NB4 (cell line): Measurements from ENCODE around the gene POLG.

ENCODE experiments used
- DNase-seq: peaks from one replicate; pipeline ENCODE4 v3.0.0; 2010; ENCODE audit warnings: low read depth
- H3K4me3 ChIP-seq: one replicate; pipeline ENCODE4 v1.5.1; 2011; ENCODE audit warnings: mild to moderate bottlenecking, low read depth, low read length, moderate library complexity
- CTCF ChIP-seq: IDR thresholded peaks from one replicate; pipeline ENCODE4 v1.5.1; 2012; ENCODE audit warnings: low read depth, low read length
- MAX ChIP-seq: IDR thresholded peaks from 2 replicates; pipeline ENCODE4 v1.6.1; 2011; ENCODE audit warnings: low read depth, low read length
- MYC ChIP-seq: IDR thresholded peaks from 2 replicates; pipeline ENCODE4 v1.6.1; 2011; ENCODE audit warnings: low read depth, low read length
- POLR2A ChIP-seq: IDR thresholded peaks from 2 replicates; pipeline ENCODE4 v1.6.1; 2011; ENCODE audit warnings: mild to moderate bottlenecking; ENCODE audit not compliant: insufficient read length; ENCODE audit errors: extremely low read depth

Gene POLG

DNA sequence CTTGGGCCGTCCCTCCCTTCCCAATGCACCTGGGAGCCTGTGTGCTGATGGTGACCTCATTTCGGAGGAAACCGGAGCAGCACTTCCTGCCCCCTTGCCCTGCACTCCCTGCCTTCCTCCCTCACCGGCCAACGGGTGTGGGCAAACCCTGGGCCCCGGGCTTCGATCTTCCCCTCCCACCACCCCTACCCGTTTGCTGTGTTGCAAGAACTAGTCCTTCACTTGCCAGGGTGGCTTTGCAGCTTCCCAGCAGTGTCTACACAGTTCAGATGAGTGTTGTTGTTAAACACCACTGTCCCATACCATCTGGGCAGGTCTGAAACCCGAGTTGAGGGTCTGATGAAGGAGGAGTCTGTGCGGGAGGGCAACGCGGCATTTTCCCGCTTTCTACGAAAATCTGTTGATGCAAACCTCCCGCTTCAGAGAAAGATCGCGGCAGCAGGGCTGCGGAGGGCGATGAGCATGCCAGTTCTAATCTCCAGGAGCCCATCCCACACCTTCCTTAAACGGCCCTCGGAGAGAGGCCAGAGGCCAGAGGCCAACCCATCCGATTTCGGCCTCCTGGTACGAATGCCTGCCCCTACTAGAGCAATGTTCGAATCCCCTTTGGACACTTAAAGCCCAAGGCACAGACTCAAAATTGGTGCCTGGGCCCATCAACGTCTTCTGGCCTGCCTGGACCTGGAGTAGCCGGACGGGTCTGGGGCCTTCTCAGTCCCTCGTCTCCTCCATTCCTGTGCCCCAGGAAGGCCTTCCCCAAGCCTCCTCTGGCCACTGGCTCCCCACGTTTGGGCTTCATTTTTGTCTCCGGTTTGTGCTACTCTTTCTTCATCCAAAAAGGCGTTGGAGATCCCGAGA lies 35.7 kb upstream of the POLG start:
- TF ChIP-seq POLR2A (no peak), MYC (peak; percentile 25; the same call in 1 of the 2 replicates)
- peak; percentile 93 for DNase-seq
- H3K4me3 ChIP-seq: no peak overlapping the region

DNA sequence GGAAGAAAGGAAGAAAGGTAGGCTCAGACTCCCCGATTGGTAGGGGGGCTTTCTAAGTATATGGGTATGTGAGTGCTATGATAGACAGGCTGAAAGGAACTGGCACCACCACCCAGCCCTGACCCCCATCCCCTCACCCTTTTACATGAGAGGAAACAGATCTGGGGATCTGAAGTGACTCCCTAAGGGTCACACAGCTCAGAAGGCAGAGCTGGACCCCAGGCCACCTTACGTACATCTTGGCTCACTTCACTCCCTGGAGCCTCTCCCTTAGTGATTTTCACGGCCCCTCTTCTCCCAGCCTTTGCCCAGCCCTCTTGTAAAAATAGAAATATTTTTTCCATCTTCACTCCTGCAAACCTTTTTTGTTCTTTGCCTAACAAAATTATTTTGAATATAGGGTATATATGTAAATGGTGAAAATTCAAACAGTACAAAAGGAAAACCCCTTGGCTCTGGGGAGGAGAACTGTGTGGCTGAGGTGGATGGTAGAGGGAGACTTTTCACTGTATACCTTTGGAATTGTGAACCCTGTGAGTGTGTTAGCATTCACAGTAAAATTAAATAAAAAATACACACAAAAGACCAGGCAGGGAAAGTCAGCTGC lies 34.8 kb upstream of the POLG start:
- no peak for DNase-seq
- no peak overlapping the region for H3K4me3 ChIP-seq
- TF ChIP-seq MAX (no peak), CTCF (no peak), MYC (no peak), POLR2A (no peak)

- no peak for DNase-seq
- no peak for TF ChIP-seq MYC
- no peak for TF ChIP-seq POLR2A
- TF ChIP-seq MAX: no peak
- no peak for TF ChIP-seq CTCF
- H3K4me3 ChIP-seq: no peak overlapping the region
These were observed 34.1 kb upstream of the POLG start for GRCh38 chr15:89368566-89369223.

DNA sequence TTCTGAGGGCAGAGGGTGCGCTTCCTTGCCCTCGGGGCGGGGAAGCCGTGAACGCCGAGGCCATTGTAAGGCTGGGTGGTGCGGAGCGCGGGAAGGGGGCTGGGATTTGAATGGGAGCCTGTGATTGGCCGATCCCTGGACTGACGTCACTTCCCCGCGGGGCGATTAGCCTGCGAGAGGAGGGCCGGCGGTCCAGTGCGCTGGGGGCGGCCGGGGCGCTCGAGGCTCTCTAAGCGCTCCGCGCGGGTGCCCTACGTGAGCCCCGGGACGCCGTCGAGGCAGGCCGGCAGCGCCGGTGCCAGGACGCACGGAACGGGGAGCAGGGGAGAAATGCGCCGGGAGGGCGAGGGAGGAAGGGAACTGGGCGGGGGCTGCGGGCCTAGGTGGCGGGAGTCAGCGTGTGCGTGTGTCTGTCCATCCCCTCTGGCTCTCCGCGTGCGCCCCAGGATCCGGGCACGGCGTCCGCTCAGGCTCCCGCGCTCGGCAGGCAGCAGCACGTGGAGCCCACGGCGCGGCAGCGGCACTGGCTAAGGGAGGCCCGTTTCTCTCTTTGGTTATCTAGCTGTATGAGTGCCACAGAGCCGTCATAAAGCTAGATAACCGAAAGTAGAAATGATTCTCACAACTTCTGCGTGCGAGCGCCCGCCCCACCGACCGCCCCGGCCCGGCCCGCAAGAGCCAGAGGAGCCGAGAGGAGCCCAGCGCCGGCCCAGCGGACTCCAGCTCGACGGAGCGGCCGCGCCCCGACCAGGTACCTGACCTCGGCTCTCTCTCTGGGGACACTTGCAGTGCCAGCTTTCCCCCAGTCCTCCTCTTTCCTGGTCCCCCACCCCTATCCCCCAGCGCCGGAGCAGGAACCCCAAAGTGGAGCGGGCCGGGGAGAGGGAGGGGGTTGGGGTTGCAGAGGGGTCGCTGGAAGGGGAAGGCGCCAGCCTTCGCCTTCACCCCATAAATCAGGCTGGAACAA lies 33.1 kb upstream of the POLG start:
- no peak for DNase-seq
- no peak overlapping the region for H3K4me3 ChIP-seq
- TF ChIP-seq POLR2A (no peak), MYC (no peak), CTCF (no peak), MAX (no peak)

GRCh38 chr15:89366656-89367393 lies 32.2 kb upstream of the POLG start:
- TF ChIP-seq MYC (no peak), MAX (no peak), POLR2A (no peak), CTCF (no peak)
- no peak for DNase-seq
- no peak overlapping the region for H3K4me3 ChIP-seq
